ENCODE results near the gene CALCR.

GRCh38 chr7:93569189-93569588, 5.3 kb downstream of the CALCR start:
- TF ChIP-seq THRAP3 (IDR thresholded peaks at IDR 0.05; ENCODE audit: borderline replicate concordance): no peak
- TF ChIP-seq L3MBTL2 (IDR thresholded peaks at IDR 0.05): no peak
- TF ChIP-seq SIX5 (IDR thresholded peaks at IDR 0.05; ENCODE audit: borderline replicate concordance in 1 of 2, insufficient read depth in 1 of 2, low read depth in 1 of 2, low read length in 2 of 2): no peak
- TF ChIP-seq, protein P1, sequence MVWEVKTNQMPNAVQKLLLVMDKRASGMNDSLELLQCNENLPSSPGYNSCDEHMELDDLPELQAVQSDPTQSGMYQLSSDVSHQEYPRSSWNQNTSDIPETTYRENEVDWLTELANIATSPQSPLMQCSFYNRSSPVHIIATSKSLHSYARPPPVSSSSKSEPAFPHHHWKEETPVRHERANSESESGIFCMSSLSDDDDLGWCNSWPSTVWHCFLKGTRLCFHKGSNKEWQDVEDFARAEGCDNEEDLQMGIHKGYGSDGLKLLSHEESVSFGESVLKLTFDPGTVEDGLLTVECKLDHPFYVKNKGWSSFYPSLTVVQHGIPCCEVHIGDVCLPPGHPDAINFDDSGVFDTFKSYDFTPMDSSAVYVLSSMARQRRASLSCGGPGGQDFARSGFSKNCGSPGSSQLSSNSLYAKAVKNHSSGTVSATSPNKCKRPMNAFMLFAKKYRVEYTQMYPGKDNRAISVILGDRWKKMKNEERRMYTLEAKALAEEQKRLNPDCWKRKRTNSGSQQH (CRISPR knock-in tag; IDR thresholded peaks at IDR 0.05): no peak
- TF ChIP-seq, protein P2, sequence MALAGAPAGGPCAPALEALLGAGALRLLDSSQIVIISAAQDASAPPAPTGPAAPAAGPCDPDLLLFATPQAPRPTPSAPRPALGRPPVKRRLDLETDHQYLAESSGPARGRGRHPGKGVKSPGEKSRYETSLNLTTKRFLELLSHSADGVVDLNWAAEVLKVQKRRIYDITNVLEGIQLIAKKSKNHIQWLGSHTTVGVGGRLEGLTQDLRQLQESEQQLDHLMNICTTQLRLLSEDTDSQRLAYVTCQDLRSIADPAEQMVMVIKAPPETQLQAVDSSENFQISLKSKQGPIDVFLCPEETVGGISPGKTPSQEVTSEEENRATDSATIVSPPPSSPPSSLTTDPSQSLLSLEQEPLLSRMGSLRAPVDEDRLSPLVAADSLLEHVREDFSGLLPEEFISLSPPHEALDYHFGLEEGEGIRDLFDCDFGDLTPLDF (CRISPR knock-in tag; IDR thresholded peaks at IDR 0.05): no peak
- no peak for TF ChIP-seq ZNF197 (CRISPR knock-in tag; IDR thresholded peaks at IDR 0.05; ENCODE audit: low read depth)
- TF ChIP-seq, protein P3, sequence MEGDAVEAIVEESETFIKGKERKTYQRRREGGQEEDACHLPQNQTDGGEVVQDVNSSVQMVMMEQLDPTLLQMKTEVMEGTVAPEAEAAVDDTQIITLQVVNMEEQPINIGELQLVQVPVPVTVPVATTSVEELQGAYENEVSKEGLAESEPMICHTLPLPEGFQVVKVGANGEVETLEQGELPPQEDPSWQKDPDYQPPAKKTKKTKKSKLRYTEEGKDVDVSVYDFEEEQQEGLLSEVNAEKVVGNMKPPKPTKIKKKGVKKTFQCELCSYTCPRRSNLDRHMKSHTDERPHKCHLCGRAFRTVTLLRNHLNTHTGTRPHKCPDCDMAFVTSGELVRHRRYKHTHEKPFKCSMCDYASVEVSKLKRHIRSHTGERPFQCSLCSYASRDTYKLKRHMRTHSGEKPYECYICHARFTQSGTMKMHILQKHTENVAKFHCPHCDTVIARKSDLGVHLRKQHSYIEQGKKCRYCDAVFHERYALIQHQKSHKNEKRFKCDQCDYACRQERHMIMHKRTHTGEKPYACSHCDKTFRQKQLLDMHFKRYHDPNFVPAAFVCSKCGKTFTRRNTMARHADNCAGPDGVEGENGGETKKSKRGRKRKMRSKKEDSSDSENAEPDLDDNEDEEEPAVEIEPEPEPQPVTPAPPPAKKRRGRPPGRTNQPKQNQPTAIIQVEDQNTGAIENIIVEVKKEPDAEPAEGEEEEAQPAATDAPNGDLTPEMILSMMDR (IDR thresholded peaks at IDR 0.05 in 2 of 3, conservative IDR thresholded peaks at IDR 0.05 in 1 of 3; ENCODE audit: insufficient read depth in 2 of 3, low read depth in 1 of 3, low read length in 3 of 3): no peak

Data from K562 (cell line).